ENCODE measurements around the gene ZC3H12A.

DNA sequence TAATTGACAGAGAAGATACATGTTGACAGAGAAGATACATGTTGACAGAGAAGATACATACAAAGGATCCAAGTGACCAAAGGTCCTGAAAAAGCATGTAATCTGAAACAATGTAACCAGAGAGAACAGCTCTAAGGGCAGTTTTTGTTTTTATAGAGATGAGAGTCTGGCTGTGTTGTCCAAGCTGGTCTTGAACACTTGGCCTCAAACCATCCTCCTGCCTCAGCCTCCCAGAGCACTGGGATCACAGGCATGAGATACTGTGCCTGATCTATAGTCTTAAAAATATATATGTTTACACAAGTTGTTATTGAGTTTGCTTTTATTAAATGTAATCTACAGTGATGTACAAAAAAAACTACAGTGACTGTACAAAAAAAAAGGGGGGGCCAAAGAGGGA, 27.7 kb downstream of the ZC3H12A start:
- no peak for TF ChIP-seq POLR2AphosphoS5 (IDR thresholded peaks at IDR 0.05; ENCODE audit: low read depth)
- TF ChIP-seq, protein P1, sequence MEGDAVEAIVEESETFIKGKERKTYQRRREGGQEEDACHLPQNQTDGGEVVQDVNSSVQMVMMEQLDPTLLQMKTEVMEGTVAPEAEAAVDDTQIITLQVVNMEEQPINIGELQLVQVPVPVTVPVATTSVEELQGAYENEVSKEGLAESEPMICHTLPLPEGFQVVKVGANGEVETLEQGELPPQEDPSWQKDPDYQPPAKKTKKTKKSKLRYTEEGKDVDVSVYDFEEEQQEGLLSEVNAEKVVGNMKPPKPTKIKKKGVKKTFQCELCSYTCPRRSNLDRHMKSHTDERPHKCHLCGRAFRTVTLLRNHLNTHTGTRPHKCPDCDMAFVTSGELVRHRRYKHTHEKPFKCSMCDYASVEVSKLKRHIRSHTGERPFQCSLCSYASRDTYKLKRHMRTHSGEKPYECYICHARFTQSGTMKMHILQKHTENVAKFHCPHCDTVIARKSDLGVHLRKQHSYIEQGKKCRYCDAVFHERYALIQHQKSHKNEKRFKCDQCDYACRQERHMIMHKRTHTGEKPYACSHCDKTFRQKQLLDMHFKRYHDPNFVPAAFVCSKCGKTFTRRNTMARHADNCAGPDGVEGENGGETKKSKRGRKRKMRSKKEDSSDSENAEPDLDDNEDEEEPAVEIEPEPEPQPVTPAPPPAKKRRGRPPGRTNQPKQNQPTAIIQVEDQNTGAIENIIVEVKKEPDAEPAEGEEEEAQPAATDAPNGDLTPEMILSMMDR (IDR thresholded peaks at IDR 0.05; ENCODE audit: insufficient read depth, low read length): no peak
- TF ChIP-seq GABPA (IDR thresholded peaks at IDR 0.05; ENCODE audit: low read depth): no peak
